H1 (cell line): Measurements from ENCODE around the gene ARHGAP15. TPM values are rescaled to one million over a fixed set of nuclear protein-coding genes. Genes with fewer than 3 reads are reported as not detected.

Experiments used
- CTCF ChIA-PET: fragments of 300-600 bp; sonication (Branson Sonifier 250); formaldehyde crosslinking; loops from one replicate; lab custom pipeline; 2021; ENCODE audit not compliant: partially characterized antibody; lab: Charles Lee
- POLR2A ChIA-PET: fragments of 300-600 bp; sonication (Branson Sonifier 250); formaldehyde crosslinking; loops from one replicate; lab custom pipeline; 2021; ENCODE audit warnings: inconsistent platforms; ENCODE audit not compliant: partially characterized antibody; lab: Charles Lee
- DNase-seq, 2 experiments: peaks; one replicate each; pipeline versions ENCODE4 v3.0.0 to v3.0.0-alpha.2; 2010 to 2022; ENCODE audit warnings: low spot score in 2 of 2, low read depth in 1 of 2, mixed read lengths in 1 of 2
- FAIRE-seq: peaks from 2 replicates; lab custom pipeline; 2011; peaks lifted over from hg19 to GRCh38; lab: Jason Lieb, UNC
- H2AFZ ChIP-seq: 2 replicates; pipeline ENCODE4 v1.8.1; 2012; ENCODE audit warnings: low read length, inconsistent platforms
- H2AK5ac ChIP-seq: 2 replicates; pipeline ENCODE4 v1.6.1; 2013; ENCODE audit warnings: low read depth, low read length
- H2BK120ac ChIP-seq: replicated peaks from 2 replicates; pipeline ENCODE3; 2013; ENCODE audit warnings: low read depth, low read length, inconsistent platforms
- H2BK12ac ChIP-seq: 2 replicates; pipeline ENCODE4 v1.6.1; 2013; ENCODE audit warnings: low read depth, low read length
- H2BK15ac ChIP-seq: 2 replicates; pipeline ENCODE4 v1.6.1; 2013; ENCODE audit warnings: low read length
- H2BK20ac ChIP-seq: 2 replicates; pipeline ENCODE4 v1.6.1; 2013; ENCODE audit warnings: low read length
- H2BK5ac ChIP-seq: 2 replicates; pipeline ENCODE4 v1.6.1; 2013; ENCODE audit warnings: low read depth, low read length
- H3K14ac ChIP-seq: 2 replicates; pipeline ENCODE4 v1.6.1; 2013; ENCODE audit warnings: inconsistent platforms; ENCODE audit not compliant: insufficient read length
- H3K18ac ChIP-seq: 2 replicates; pipeline ENCODE4 v1.6.1; 2013; ENCODE audit warnings: low read length; ENCODE audit errors: extremely low read depth
- H3K23ac ChIP-seq: 2 replicates; pipeline ENCODE4 v1.6.1; 2013; ENCODE audit warnings: inconsistent platforms; ENCODE audit not compliant: insufficient read length
- H3K23me2 ChIP-seq: 2 replicates; pipeline ENCODE4 v1.6.1; 2013; ENCODE audit warnings: low read depth, low read length
- H3K27ac ChIP-seq: 2 replicates; pipeline ENCODE4 v1.6.1; 2011; ENCODE audit warnings: low read depth, low read length, inconsistent platforms
- H3K27me3 ChIP-seq, 4 experiments: replicated peaks in 1 of 4; 1 replicate in 1 of 4; 2 replicates in 3 of 4; pipeline versions ENCODE4 v1.6.1 to v1.8.1; 2011 to 2013; ENCODE audit warnings: low read length in 3 of 4, mild to moderate bottlenecking in 3 of 4, inconsistent platforms in 2 of 4, mixed read lengths in 2 of 4, moderate library complexity in 1 of 4; ENCODE audit not compliant: control insufficient read depth in 3 of 4, insufficient read depth in 3 of 4; ENCODE audit errors: extremely low read depth in 1 of 4
- H3K36me3 ChIP-seq, 4 experiments: 2 replicates each; pipeline versions ENCODE4 v1.6.1 to v1.8.1; 2011 to 2013; ENCODE audit warnings: mild to moderate bottlenecking in 4 of 4, low read length in 3 of 4, moderate library complexity in 2 of 4, control low read depth in 1 of 4, inconsistent platforms in 1 of 4; ENCODE audit not compliant: insufficient read depth in 4 of 4, control insufficient read depth in 2 of 4
- H3K4ac ChIP-seq: replicated peaks from 2 replicates; pipeline ENCODE3; 2013; ENCODE audit warnings: low read length, low read depth, mixed read lengths, inconsistent platforms; ENCODE audit not compliant: insufficient read length
- H3K4me1 ChIP-seq, 4 experiments: replicated peaks in 1 of 4; 1 replicate in 1 of 4; 2 replicates in 3 of 4; pipeline versions ENCODE4 v1.6.1 to v1.8.1; 2011 to 2013; ENCODE audit warnings: low read length in 3 of 4, inconsistent platforms in 2 of 4, mixed read lengths in 1 of 4; ENCODE audit not compliant: insufficient read depth in 4 of 4, control insufficient read depth in 3 of 4
- H3K4me2 ChIP-seq, 2 experiments: 2 replicates each; pipeline versions ENCODE4 v1.6.1 to v1.8.1; 2011 to 2013; ENCODE audit warnings: low read depth in 2 of 2, low read length in 2 of 2, control low read depth in 1 of 2, inconsistent platforms in 1 of 2, mild to moderate bottlenecking in 1 of 2; ENCODE audit not compliant: insufficient read depth in 1 of 2
- H3K4me3 ChIP-seq, 4 experiments: fragments of 200-600, 300-600 bp in 1 of 4; sonication (generic), shearing (Covaris generic), sonication (Bioruptor Twin) in 1 of 4; 2 replicates each; pipeline versions ENCODE4 v1.5.1 to v1.8.1; 2011 to 2016; ENCODE audit warnings: low read length in 4 of 4, low read depth in 3 of 4, control low read depth in 2 of 4, inconsistent platforms in 2 of 4, mild to moderate bottlenecking in 2 of 4, mixed read lengths in 1 of 4, moderate library complexity in 1 of 4; ENCODE audit not compliant: insufficient read depth in 2 of 4; ENCODE audit errors: extremely low read depth in 1 of 4
- H3K56ac ChIP-seq: replicated peaks from 2 replicates; pipeline ENCODE3; 2013; ENCODE audit warnings: low read depth, mild to moderate bottlenecking, mixed read lengths, low read length, inconsistent platforms; ENCODE audit not compliant: insufficient read length
- H3K79me1 ChIP-seq: 2 replicates; pipeline ENCODE4 v1.6.1; 2013; ENCODE audit warnings: low read depth, low read length, control low read depth
- H3K79me2 ChIP-seq, 2 experiments: 2 replicates each; pipeline versions ENCODE4 v1.6.1 to v1.8.1; 2012 to 2013; ENCODE audit warnings: low read length in 2 of 2, mild to moderate bottlenecking in 2 of 2, inconsistent platforms in 1 of 2; ENCODE audit not compliant: insufficient read depth in 2 of 2, control insufficient read depth in 1 of 2
- H3K9ac ChIP-seq, 4 experiments: replicated peaks in 1 of 4; 1 replicate in 1 of 4; 2 replicates in 3 of 4; pipeline versions ENCODE4 v1.6.1 to v1.8.1; 2011 to 2013; ENCODE audit warnings: low read depth in 3 of 4, low read length in 3 of 4, control low read depth in 2 of 4, mild to moderate bottlenecking in 2 of 4, moderate library complexity in 2 of 4, inconsistent platforms in 1 of 4; ENCODE audit errors: extremely low read depth in 1 of 4
- H3K9me3 ChIP-seq, 2 experiments: 2 replicates each; pipeline versions ENCODE4 v1.6.1 to v1.8.1; 2012 to 2013; ENCODE audit warnings: mild to moderate bottlenecking in 2 of 2, moderate library complexity in 2 of 2, control low read depth in 1 of 2, inconsistent platforms in 1 of 2, low read depth in 1 of 2, low read length in 1 of 2, mixed read lengths in 1 of 2; ENCODE audit not compliant: insufficient read depth in 2 of 2
- H4K20me1 ChIP-seq, 2 experiments: replicated peaks in 1 of 2; 2 replicates each; pipeline versions ENCODE3 to v1.8.1; 2011 to 2013; ENCODE audit warnings: inconsistent platforms in 2 of 2, low read length in 2 of 2, mild to moderate bottlenecking in 1 of 2; ENCODE audit not compliant: insufficient read depth in 2 of 2, control insufficient read depth in 1 of 2
- H4K5ac ChIP-seq: 2 replicates; pipeline ENCODE4 v1.6.1; 2013; ENCODE audit warnings: low read length, low read depth, mixed read lengths, inconsistent platforms; ENCODE audit not compliant: insufficient read length
- H4K8ac ChIP-seq: 2 replicates; pipeline ENCODE4 v1.8.0; 2013; ENCODE audit warnings: mild to moderate bottlenecking, moderate library complexity, low read length, inconsistent platforms; ENCODE audit not compliant: insufficient read depth; ENCODE audit errors: extremely low read depth
- H4K91ac ChIP-seq: replicated peaks from 2 replicates; pipeline ENCODE3; 2013; ENCODE audit warnings: low read length, mixed read lengths, inconsistent platforms; ENCODE audit not compliant: insufficient read length
- ASH2L ChIP-seq: fragments of 200-600, 300-600 bp; sonication (generic); IDR thresholded peaks from one replicate; pipeline ENCODE4 v1.7.1; 2017; ENCODE audit warnings: low read length
- GTF2F1 ChIP-seq: IDR thresholded peaks from 2 replicates; pipeline ENCODE4 v1.6.1; 2012; ENCODE audit warnings: low read depth, low read length, improper control_type of control experiment, borderline replicate concordance
- HDAC2 ChIP-seq, 2 experiments: fragments of 300-600 bp in 1 of 2; sonication (generic) in 1 of 2; IDR thresholded peaks; 2 replicates each; pipeline ENCODE4 v1.6.1; 2011 to 2012; ENCODE audit warnings: low read depth in 2 of 2, low read length in 2 of 2, mild to moderate bottlenecking in 2 of 2, moderate library complexity in 2 of 2, borderline replicate concordance in 1 of 2, inconsistent platforms in 1 of 2
- HDAC6 ChIP-seq: IDR thresholded peaks from one replicate; pipeline ENCODE4 v1.7.1; 2012; ENCODE audit warnings: low read depth, mild to moderate bottlenecking, inconsistent platforms, low read length, moderate library complexity
- RAD21 ChIP-seq, 2 experiments: IDR thresholded peaks in 1 of 2; conservative IDR thresholded peaks in 1 of 2; 2 replicates each; pipeline ENCODE4 v1.6.1; 2011; ENCODE audit warnings: low read depth in 2 of 2, low read length in 2 of 2, improper control_type of control experiment in 1 of 2, inconsistent platforms in 1 of 2, mild to moderate bottlenecking in 1 of 2, moderate library complexity in 1 of 2
- RFX5 ChIP-seq: IDR thresholded peaks from 2 replicates; pipeline ENCODE4 v1.6.1; 2011; ENCODE audit warnings: low read depth, low read length, improper control_type of control experiment, borderline replicate concordance
- RXRA ChIP-seq: IDR thresholded peaks from 2 replicates; pipeline ENCODE4 v1.6.1; 2011; ENCODE audit warnings: low read depth, mild to moderate bottlenecking, low read length, moderate library complexity; ENCODE audit not compliant: insufficient read depth
- SAP30 ChIP-seq: fragments of 300-600 bp; sonication (generic); IDR thresholded peaks from 2 replicates; pipeline ENCODE4 v1.7.1; 2012; ENCODE audit warnings: low read length, moderate library complexity, mild to moderate bottlenecking, inconsistent platforms; ENCODE audit not compliant: insufficient read depth, insufficient replicate concordance
- SUZ12 ChIP-seq: fragments of 200-600 bp; sonication (generic); IDR thresholded peaks from 2 replicates; pipeline ENCODE4 v1.6.1; 2012; ENCODE audit warnings: mild to moderate bottlenecking, inconsistent platforms, low read length, moderate library complexity, mixed read lengths
- ZNF274 ChIP-seq: IDR thresholded peaks from 2 replicates; pipeline ENCODE4 v1.7.0; 2012; ENCODE audit warnings: low read length, borderline replicate concordance; ENCODE audit errors: extremely low read depth
- WGBS, 2 experiments: shearing (Covaris generic) in 1 of 2; methylation state at CpG; one replicate each; pipeline versions ENCODE4 v1.1.6 to v1.1.7; 2013 to 2015; ENCODE audit warnings: low lambda C conversion rate in 2 of 2, mixed read lengths in 2 of 2, inconsistent platforms in 1 of 2, low coverage in 1 of 2, missing lambda C conversion rate in 1 of 2; ENCODE audit not compliant: insufficient replicate concordance in 2 of 2, insufficient coverage in 1 of 2, insufficient read length in 1 of 2; ENCODE audit errors: extremely low coverage in 1 of 2, missing lambda C conversion rate in 1 of 2; 5-methylcytosine and 5-hydroxymethylcytosine counted together
- polyA plus RNA-seq, 7 experiments: library from polyadenylated mRNA; depleted of rRNA in 3 of 7; stranded (reverse) in 5 of 7; unstranded in 2 of 7; fragments of >200 nt in 5 of 7; fragments of 200-250 nt in 2 of 7; gene quantifications; 1 replicate in 5 of 7; 2 replicates in 1 of 7; 4 replicates in 1 of 7; pipeline versions ENCODE4 v1.2.1 to v1.2.3, GENCODE V29; 2011 to 2013; ENCODE audit warnings: missing spikeins in 2 of 7, mixed read lengths in 2 of 7
- total RNA-seq: library from RNA; stranded (reverse); fragmentation: NEBNext Ultra II Directional; extraction: Animal tissue kit (Norgen Biotek cat#: 25700); gene quantifications from 2 replicates; pipeline ENCODE4 v1.2.1, GENCODE V29; 2021

ARHGAP15 gene
- total and polyA plus RNA-seq, 2 of the 8 experiments (the other 6 are each of a cell fraction or from before 2014, with no cell fraction given) = not detected

DNA sequence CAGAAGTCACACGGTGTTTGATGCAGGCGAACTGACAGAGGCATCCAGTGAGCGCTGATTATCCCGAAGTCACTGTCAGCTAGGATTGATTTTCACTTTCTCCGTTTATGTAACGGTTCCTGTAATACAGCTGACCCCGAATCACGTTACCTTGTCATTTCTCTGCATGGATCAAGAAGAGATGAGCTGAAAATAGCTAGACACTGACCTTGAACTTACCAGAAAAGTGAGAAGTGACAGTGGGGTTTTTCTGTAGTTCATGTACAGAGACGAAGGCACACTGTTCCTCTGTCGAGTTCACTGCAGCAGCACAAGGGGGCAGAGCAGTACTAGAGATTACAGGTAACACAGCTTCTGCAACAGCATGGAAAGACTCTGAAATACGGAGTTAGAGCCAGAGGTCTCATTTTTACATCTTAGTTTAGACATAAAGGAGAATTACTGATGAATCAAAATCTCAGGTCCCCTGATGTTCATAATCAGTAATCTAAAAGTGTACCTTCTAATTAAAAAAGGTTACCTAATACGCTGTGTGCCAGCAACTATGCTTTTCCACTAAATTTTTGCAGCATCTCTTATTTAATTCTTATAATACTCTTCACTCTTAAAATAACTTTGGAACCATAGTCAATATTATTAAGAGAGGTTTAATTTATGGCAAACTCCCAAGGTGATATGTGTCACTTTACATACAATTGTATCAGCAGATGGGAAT, 33.1 kb downstream of the ARHGAP15 start:
- H4K5ac ChIP-seq = no peak overlapping the region
- no peak overlapping the region for H3K4ac ChIP-seq
- ChIA-PET POLR2A (interaction anchor here (0.8 kb wide), 1 partner anchor 97 kb away, joined by 3 read pairs; no protein-coding TSS in a partner anchor), CTCF (interaction anchor here (0.6 to 8.9 kb wide), 39 partner anchors 8 to 1128 kb away, joined by 3 to 164 read pairs (median 5); no protein-coding TSS in a partner anchor)
- no peak overlapping the region for H2BK20ac ChIP-seq
- no peak overlapping the region for H3K4me2 ChIP-seq
- H3K9ac ChIP-seq = no peak overlapping the region
- no peak overlapping the region for H3K23ac ChIP-seq
- H3K18ac ChIP-seq = no peak overlapping the region
- DNase-seq (no peak), FAIRE-seq (peak; percentile 65)
- no peaks in the 10 kb centered on the region for H3K36me3 ChIP-seq
- H4K20me1 ChIP-seq = no peaks in the 10 kb centered on the region
- no peaks in the 10 kb centered on the region for H3K79me2 ChIP-seq
- H3K9me3 ChIP-seq = no peaks in the 10 kb centered on the region
- H3K27ac ChIP-seq = no peak overlapping the region
- WGBS, 2 experiments = 72% methylated on average over 12 of the region's 12 CpGs; no CpG with 5 or more reads in 1 of the 2 experiments
- no peak overlapping the region for H2BK120ac ChIP-seq
- H3K79me1 ChIP-seq = no peaks in the 10 kb centered on the region
- no peak overlapping the region for H2BK15ac ChIP-seq
- H2BK12ac ChIP-seq = no peak overlapping the region
- H4K91ac ChIP-seq = no peak overlapping the region
- no peak overlapping the region for H3K14ac ChIP-seq
- H3K4me1 ChIP-seq = no peaks in the 10 kb centered on the region
- no peak overlapping the region for H3K4me3 ChIP-seq
- H2BK5ac ChIP-seq = no peak overlapping the region
- H3K23me2 ChIP-seq = no peaks in the 10 kb centered on the region
- no peak overlapping the region for H2AK5ac ChIP-seq
- H3K27me3 ChIP-seq = no peaks in the 10 kb centered on the region
- peak overlapping the region; percentile 65; the same call in 1 of the 2 replicates for H2AFZ ChIP-seq
- no peak overlapping the region for H4K8ac ChIP-seq
- no peak overlapping the region for H3K56ac ChIP-seq
- TF ChIP-seq RAD21 (IDR thresholded peaks at IDR 0.05 in 1 of 2, conservative IDR thresholded peaks at IDR 0.05 in 1 of 2; ENCODE audit: low read depth in 2 of 2, low read length in 2 of 2) = peak; percentile 92 to 93
- TF ChIP-seq ASH2L = no peak
- no peak for TF ChIP-seq RFX5
- no peak for TF ChIP-seq GTF2F1
- no peak for TF ChIP-seq SAP30
- TF ChIP-seq ZNF274 = no peak
- no peak for TF ChIP-seq RXRA
- TF ChIP-seq SUZ12 = no peak
- TF ChIP-seq HDAC6 = no peak
- TF ChIP-seq HDAC2 (IDR thresholded peaks at IDR 0.05; ENCODE audit: borderline replicate concordance in 1 of 2, low read depth in 2 of 2, low read length in 2 of 2) = no peak
